T-helper 17 cell (primary cell): ENCODE data around the gene HS6ST3. TPM values are rescaled to one million over a fixed set of nuclear protein-coding genes. Genes with fewer than 3 reads are reported as not detected.

Source experiments
- ATAC-seq: fragments of 150-1000 bp; cut with Tn5 transposase; 2 replicates; pipeline ENCODE4 v1.10.0; 2021; ENCODE audit warnings: mild to moderate bottlenecking, moderate library complexity
- DNase-seq, 3 donors: peaks; one replicate each; pipeline versions ENCODE4 v3.0.0 to v3.0.0-alpha.2; 2020 to 2021
- H3K9me3 ChIP-seq: one replicate; pipeline ENCODE4 v1.7.0; 2013; ENCODE audit warnings: low read length, mild to moderate bottlenecking; ENCODE audit not compliant: control insufficient read depth, poor library complexity, severe bottlenecking
- H3K27ac Mint-ChIP-seq: one replicate; pipeline ENCODE4 v1.8.0; 2022; ENCODE audit warnings: mild to moderate bottlenecking, moderate library complexity, mixed read lengths
- H3K27me3 Mint-ChIP-seq: one replicate; pipeline ENCODE4 v1.8.0; 2022; ENCODE audit warnings: mixed read lengths
- H3K36me3 Mint-ChIP-seq: one replicate; pipeline ENCODE4 v1.8.0; 2022; ENCODE audit warnings: low read depth, mixed read lengths
- H3K4me1 Mint-ChIP-seq: one replicate; pipeline ENCODE4 v1.8.0; 2022; ENCODE audit warnings: mild to moderate bottlenecking, mixed read lengths
- H3K4me3 Mint-ChIP-seq: one replicate; pipeline ENCODE4 v1.8.0; 2022; ENCODE audit warnings: mild to moderate bottlenecking, moderate library complexity, mixed read lengths
- total RNA-seq, 4 donors: library from RNA in 2 of 4; stranded (reverse) in 2 of 4; gene quantifications; one replicate each; pipeline ENCODE4 v1.2.3 and lab custom pipeline; 2022 to 2026

Gene HS6ST3
- total RNA-seq, 2 donors from 2014 or later: not detected

DNA sequence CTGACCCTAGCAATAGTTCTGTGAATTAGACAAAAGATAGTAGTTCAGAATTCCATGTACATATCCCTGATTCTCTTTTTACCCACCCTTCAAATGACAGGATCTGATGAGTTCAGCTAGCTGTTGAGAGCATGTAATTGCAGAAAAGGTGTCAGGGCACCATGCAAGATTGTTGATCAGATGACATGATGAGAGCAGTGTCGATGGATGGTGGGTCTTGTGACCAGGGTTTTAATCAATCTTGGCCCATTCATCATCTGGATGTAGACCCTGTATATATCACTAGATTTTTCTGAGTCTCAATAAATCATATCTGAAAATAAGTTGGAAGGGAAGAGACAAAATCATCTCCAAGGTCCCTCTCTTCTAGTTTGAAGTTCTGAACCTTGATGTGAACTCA is 525.3 kb downstream of the HS6ST3 start:
- Mint-ChIP-seq H3K4me3 (no peak overlapping the region), H3K27ac (no peak overlapping the region), H3K4me1 (no peaks in the 10 kb centered on the region), H3K27me3 (no peaks in the 10 kb centered on the region), H3K36me3 (no peaks in the 10 kb centered on the region)
- no peak for ATAC-seq
- DNase-seq: no peak
- H3K9me3 ChIP-seq: no peaks in the 10 kb centered on the region

GRCh38 chr13:96617528-96617927 is 527.6 kb downstream of the HS6ST3 start:
- Mint-ChIP-seq H3K4me1 (no peaks in the 10 kb centered on the region), H3K27me3 (no peaks in the 10 kb centered on the region), H3K27ac (no peak overlapping the region), H3K4me3 (no peak overlapping the region), H3K36me3 (no peaks in the 10 kb centered on the region)
- ATAC-seq (no peak), DNase-seq (no peak)
- H3K9me3 ChIP-seq: no peaks in the 10 kb centered on the region

DNA sequence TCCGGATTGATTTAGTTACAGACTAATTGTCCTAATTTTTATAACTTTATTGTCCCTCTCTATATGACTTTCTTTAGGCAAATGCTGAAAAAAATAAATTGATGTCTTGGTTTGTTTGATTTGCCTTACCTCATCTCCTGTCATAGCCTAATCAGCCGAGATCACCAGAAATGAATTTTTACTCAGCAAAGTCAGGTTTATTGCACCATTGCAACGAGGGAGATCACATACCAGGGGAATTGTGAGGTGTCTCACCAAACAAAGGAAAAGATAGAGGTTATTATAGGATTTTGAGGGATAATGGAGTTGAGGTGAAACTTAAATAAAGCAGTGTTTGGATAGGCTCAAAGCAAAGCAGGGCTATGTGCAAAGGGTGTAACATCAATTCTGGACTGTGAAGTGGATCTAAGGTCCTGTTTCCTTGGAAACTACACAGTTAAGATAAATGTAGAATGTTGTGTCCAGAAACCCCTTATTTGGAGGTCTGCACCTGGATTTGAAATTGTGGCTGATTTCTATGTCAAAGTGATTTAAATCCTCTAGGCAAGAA is 531.8 kb downstream of the HS6ST3 start:
- ATAC-seq (no peak), DNase-seq (no peak)
- no peak overlapping the region for H3K27ac Mint-ChIP-seq
- H3K36me3 Mint-ChIP-seq: no peaks in the 10 kb centered on the region
- H3K4me3 Mint-ChIP-seq: no peak overlapping the region
- H3K4me1 Mint-ChIP-seq: no peaks in the 10 kb centered on the region
- no peaks in the 10 kb centered on the region for H3K9me3 ChIP-seq
- no peaks in the 10 kb centered on the region for H3K27me3 Mint-ChIP-seq

- H3K4me3 Mint-ChIP-seq: no peak overlapping the region
These were observed 539.4 kb downstream of the HS6ST3 start for GRCh38 chr13:96629331-96629730.

GRCh38 chr13:96632536-96633320 is 542.8 kb downstream of the HS6ST3 start:
- no peak overlapping the region for H3K4me3 Mint-ChIP-seq
- no peaks in the 10 kb centered on the region for H3K27me3 Mint-ChIP-seq
- DNase-seq: no peak
- H3K4me1 Mint-ChIP-seq: no peaks in the 10 kb centered on the region
- ATAC-seq: no peak
- no peak overlapping the region for H3K27ac Mint-ChIP-seq
- H3K9me3 ChIP-seq: no peaks in the 10 kb centered on the region
- H3K36me3 Mint-ChIP-seq: no peaks in the 10 kb centered on the region

More at GRCh38 chr13:96629331-96629730, 539.4 kb downstream of the HS6ST3 start:
- ATAC-seq (no peak), DNase-seq (no peak)
- Mint-ChIP-seq H3K36me3 (no peaks in the 10 kb centered on the region), H3K27ac (no peak overlapping the region), H3K27me3 (no peaks in the 10 kb centered on the region), H3K4me1 (no peaks in the 10 kb centered on the region)
- H3K9me3 ChIP-seq: no peaks in the 10 kb centered on the region

GRCh38 chr13:96636001-96636709 is 546.2 kb downstream of the HS6ST3 start:
- no peak overlapping the region for H3K4me3 Mint-ChIP-seq
- H3K4me1 Mint-ChIP-seq: no peaks in the 10 kb centered on the region
- no peaks in the 10 kb centered on the region for H3K9me3 ChIP-seq
- H3K36me3 Mint-ChIP-seq: no peaks in the 10 kb centered on the region
- H3K27me3 Mint-ChIP-seq: no peaks in the 10 kb centered on the region
- DNase-seq: no peak
- ATAC-seq: no peak
- H3K27ac Mint-ChIP-seq: no peak overlapping the region

DNA sequence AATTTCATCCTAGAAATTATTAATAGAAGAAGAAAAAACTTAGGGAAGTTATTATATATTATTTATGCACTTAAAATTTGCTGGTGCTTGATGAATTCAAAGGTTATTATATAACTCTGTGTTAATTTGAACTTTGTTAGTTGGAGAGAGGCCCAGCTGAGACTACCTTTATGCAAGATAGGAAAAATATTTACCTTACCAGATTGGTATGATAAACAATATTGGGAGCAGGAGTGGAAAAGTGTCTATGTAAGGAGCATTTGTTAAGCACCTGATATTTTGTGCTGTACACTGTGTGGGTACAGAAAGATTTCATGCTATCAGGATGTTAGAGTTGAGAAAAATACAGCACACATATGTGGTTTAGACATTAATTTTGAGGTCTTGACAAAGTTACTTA is 547.1 kb downstream of the HS6ST3 start:
- H3K4me3 Mint-ChIP-seq: no peak overlapping the region
- DNase-seq: no peak
- no peaks in the 10 kb centered on the region for H3K27me3 Mint-ChIP-seq

DNA sequence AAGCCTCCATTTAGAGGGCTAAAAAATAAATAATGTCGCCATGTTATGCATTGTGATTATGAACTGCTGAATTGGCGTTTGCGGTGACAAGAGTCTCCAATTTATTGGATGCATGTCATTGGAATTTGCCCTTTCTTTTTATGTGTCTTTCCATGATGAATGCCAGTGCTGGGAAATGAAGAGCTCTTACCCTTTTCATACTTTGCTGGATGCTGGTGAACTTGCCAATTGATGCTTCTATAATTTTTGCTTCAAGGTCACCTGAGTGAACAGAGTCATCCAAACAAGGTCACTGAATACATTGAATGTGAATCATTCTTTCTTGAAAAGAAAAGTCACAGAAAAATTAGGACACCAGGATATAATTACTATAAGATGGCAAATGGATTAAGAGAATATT is 556.2 kb downstream of the HS6ST3 start:
- H3K4me1 Mint-ChIP-seq: no peaks in the 10 kb centered on the region

More for the DNA sequence above, 547.1 kb downstream of the HS6ST3 start:
- H3K9me3 ChIP-seq: no peaks in the 10 kb centered on the region
- Mint-ChIP-seq H3K27ac (no peak overlapping the region), H3K36me3 (no peaks in the 10 kb centered on the region), H3K4me1 (no peaks in the 10 kb centered on the region)
- ATAC-seq: no peak

GRCh38 chr13:96646515-96647211 is 556.8 kb downstream of the HS6ST3 start:
- no peaks in the 10 kb centered on the region for H3K27me3 Mint-ChIP-seq
- no peak overlapping the region for H3K27ac Mint-ChIP-seq
- no peaks in the 10 kb centered on the region for H3K4me1 Mint-ChIP-seq
- DNase-seq (no peak), ATAC-seq (no peak)
- H3K9me3 ChIP-seq: no peaks in the 10 kb centered on the region
- no peak overlapping the region for H3K4me3 Mint-ChIP-seq
- no peaks in the 10 kb centered on the region for H3K36me3 Mint-ChIP-seq

More for the DNA sequence above, 556.2 kb downstream of the HS6ST3 start:
- Mint-ChIP-seq H3K27me3 (no peaks in the 10 kb centered on the region), H3K4me3 (no peak overlapping the region), H3K36me3 (no peaks in the 10 kb centered on the region), H3K27ac (no peak overlapping the region)
- no peak for DNase-seq
- no peak for ATAC-seq
- no peaks in the 10 kb centered on the region for H3K9me3 ChIP-seq

DNA sequence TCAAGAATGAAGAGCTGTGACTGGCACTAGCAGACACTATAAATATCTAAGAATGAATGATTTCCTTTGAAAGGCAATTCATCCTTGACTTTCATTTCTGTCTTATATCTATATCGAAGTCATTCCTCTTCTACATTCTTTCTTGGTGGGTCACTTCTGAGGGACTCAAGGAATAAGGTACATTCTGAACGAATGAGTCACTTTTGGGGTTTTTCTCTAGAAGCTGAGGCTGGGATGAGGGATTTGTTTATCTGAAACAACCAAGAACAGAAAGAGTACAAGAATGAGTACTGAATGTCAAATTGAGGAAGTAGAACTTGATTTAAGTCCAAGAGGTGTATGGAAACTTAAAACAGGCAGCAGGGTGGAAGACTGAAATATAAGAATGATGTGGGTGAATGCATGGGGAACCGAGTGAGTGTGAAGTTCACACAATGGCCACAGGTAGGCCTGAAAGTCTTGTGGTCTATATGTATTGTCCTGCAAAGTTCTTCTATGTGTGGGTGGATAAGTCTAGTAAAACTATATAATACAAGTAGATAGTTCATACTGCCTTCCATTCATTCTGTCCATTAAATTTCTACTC is 560.5 kb downstream of the HS6ST3 start:
- ATAC-seq (no peak), DNase-seq (no peak)
- H3K27me3 Mint-ChIP-seq: no peaks in the 10 kb centered on the region
- no peak overlapping the region for H3K27ac Mint-ChIP-seq
- H3K4me1 Mint-ChIP-seq: no peaks in the 10 kb centered on the region
- H3K9me3 ChIP-seq: no peaks in the 10 kb centered on the region
- no peak overlapping the region for H3K4me3 Mint-ChIP-seq
- H3K36me3 Mint-ChIP-seq: no peaks in the 10 kb centered on the region

- ATAC-seq (no peak), DNase-seq (no peak)
- no peaks in the 10 kb centered on the region for H3K36me3 Mint-ChIP-seq
- H3K27me3 Mint-ChIP-seq: no peaks in the 10 kb centered on the region
- no peak overlapping the region for H3K4me3 Mint-ChIP-seq
- no peak overlapping the region for H3K27ac Mint-ChIP-seq
- no peaks in the 10 kb centered on the region for H3K9me3 ChIP-seq
- H3K4me1 Mint-ChIP-seq: no peaks in the 10 kb centered on the region
These were observed 561.7 kb downstream of the HS6ST3 start for GRCh38 chr13:96651598-96651997.

DNA sequence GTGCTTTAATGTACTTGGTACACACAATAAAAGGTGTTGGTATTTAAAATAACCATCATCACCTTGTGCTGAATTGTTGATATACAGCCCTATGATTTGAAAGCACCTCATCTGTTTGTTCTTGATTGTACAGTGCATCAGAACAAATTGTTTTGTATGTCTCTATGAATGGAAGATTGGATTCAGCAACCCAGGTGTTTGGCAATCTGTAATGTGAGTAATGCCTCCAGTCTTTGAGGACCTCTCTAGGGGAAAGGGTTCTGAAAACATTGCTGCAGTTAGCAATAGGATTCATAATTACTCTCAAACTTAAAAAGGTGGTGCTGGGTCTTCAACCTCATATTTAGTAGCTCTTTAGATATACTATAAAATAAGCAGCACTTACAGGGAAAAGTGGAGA is 562.6 kb downstream of the HS6ST3 start:
- H3K36me3 Mint-ChIP-seq: no peaks in the 10 kb centered on the region
- no peak overlapping the region for H3K4me3 Mint-ChIP-seq
- ATAC-seq: no peak
- DNase-seq: no peak
- H3K9me3 ChIP-seq: no peaks in the 10 kb centered on the region
- no peaks in the 10 kb centered on the region for H3K4me1 Mint-ChIP-seq
- H3K27ac Mint-ChIP-seq: no peak overlapping the region
- H3K27me3 Mint-ChIP-seq: no peaks in the 10 kb centered on the region

- ATAC-seq: no peak
- H3K9me3 ChIP-seq: no peaks in the 10 kb centered on the region
- H3K4me3 Mint-ChIP-seq: no peak overlapping the region
- no peaks in the 10 kb centered on the region for H3K36me3 Mint-ChIP-seq
- no peak for DNase-seq
- H3K27me3 Mint-ChIP-seq: no peaks in the 10 kb centered on the region
- no peak overlapping the region for H3K27ac Mint-ChIP-seq
- no peaks in the 10 kb centered on the region for H3K4me1 Mint-ChIP-seq
These were observed 571.7 kb downstream of the HS6ST3 start for GRCh38 chr13:96661612-96662011.
